HFFc6 (cell line): ENCODE data around the gene NUCKS1. TPM values are rescaled to one million over a fixed set of nuclear protein-coding genes. Genes with fewer than 3 reads are reported as not detected.
A peak's percentile ranks its signal among the peaks of the same experiment; 100 is the strongest.

Experiments used
- DNase-seq: peaks from one replicate; pipeline ENCODE4 v3.0.0-alpha.2; 2018
- H3K27ac Mint-ChIP-seq: 2 replicates; pipeline ENCODE4 v1.8.0; 2020; ENCODE audit warnings: mild to moderate bottlenecking, mixed read lengths
- H3K27me3 Mint-ChIP-seq: 2 replicates; pipeline ENCODE4 v1.8.0; 2021; ENCODE audit warnings: mild to moderate bottlenecking, moderate library complexity, mixed read lengths; ENCODE audit not compliant: insufficient read depth
- H3K36me3 Mint-ChIP-seq: 2 replicates; pipeline ENCODE4 v1.8.0; 2021; ENCODE audit warnings: low read depth, mixed read lengths
- H3K4me1 Mint-ChIP-seq: 2 replicates; pipeline ENCODE4 v1.8.0; 2020; ENCODE audit warnings: low read depth, mixed read lengths
- H3K4me3 Mint-ChIP-seq: 2 replicates; pipeline ENCODE4 v1.8.0; 2020; ENCODE audit warnings: mild to moderate bottlenecking, moderate library complexity, mixed read lengths
- H3K9me3 Mint-ChIP-seq: 2 replicates; pipeline ENCODE4 v1.8.0; 2020; ENCODE audit warnings: mild to moderate bottlenecking, mixed read lengths
- total RNA-seq, 6 experiments: library from RNA; stranded (reverse); fragmentation: NEBNext Ultra II Directional; extraction: Animal tissue kit (Norgen Biotek cat#: 25700); gene quantifications; 2 replicates in 1 of 6; 3 replicates in 5 of 6; pipeline ENCODE4 v1.2.3, GENCODE V29; 2021
- TF ChIP-seq, protein P1 (sequence below): fragments of 200-600 bp; sonication (generic); IDR thresholded peaks from 2 replicates; pipeline ENCODE4 v1.5.0; 2021; ENCODE audit warnings: antibody characterized with exemption, mild to moderate bottlenecking

NUCKS1 gene
- total RNA-seq, 6 experiments from 2014 or later, result 187 to 259 (median 222) TPM

DNA sequence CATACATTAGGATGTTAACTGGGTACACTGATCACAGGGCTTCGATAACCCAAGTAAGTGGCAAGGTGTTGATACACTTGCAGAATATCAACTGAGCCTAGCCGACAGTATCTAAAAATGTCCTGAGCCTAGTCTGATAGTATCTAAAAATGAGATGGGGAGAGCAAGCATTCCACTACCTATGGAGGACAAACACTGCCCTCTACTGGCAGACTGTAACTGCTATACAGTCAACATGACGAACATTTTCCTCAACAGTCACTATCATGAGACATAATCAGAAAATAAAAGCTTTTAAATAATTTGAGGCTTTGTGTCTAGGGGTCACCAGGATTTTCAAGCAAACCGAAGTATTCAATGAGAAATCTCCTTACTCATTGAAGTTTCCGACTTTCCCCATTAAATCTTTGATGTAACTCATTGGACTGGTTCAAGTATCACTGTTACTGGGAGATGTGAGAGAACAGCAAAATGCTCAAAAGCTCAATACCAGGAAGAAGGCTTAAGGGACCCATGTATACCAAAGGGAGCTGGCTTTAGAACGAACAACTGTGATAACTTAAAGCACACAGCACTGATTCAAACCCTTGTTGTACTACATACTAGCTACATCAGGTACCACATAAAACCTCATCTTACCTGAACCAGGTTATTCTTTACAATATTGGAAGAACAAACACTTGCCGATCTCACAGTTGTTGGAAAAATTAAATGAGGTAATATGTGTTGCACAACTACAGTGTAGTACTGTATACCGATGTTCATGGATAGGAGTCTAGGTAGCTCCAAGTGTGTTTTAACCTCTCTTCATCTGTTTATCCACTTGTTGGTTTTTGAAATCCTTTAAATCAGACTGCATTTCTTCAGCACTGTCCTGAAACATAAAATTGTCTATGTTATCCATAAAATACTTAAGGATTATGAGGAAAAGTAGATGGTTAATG lies 38.6 kb downstream of the NUCKS1 start:
- Mint-ChIP-seq H3K36me3 (peaks cover 28% of the 10 kb centered on the region), H3K4me3 (no peak overlapping the region)

DNA sequence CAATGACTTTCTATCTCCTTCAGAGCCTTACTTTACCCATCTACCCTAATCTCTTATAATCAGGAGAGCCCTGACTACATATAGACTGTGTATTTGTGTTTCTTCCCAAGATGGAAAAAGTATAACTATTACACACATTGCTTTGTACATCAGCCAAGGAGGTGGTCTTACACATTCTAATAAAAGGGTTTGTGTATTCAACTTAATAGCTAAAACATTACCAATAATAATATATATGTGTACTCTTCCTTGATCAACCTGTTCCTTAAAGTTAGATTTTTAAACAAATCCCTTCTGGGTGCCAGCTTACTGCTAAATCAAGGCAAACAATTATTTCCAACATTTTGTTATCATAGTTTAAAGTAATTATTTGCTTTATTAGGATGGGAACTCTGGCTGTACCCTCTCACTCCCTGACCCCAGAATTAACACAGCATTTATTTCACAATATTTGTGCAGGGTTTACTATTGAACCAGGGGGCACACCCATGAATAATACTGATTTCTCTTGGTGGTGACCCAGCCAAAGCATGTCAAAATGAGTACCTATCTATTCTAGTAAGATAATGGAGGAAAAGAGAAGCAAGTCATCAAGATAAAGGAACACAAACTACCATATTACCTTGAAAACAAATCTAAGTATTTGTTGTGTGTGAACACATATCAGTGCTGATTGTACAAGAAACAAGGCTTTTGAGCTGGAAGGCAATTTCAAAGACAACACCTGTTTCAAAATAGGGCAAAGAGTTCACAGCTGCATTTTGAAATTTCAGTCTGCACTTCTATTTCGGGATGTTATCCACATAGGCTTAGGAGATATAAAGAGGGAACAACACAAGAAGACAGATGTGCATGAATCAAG lies 39.5 kb downstream of the NUCKS1 start:
- Mint-ChIP-seq H3K36me3 (peaks cover 18% of the 10 kb centered on the region), H3K4me3 (no peak overlapping the region), H3K27me3 (no peaks in the 10 kb centered on the region; the same call in 1 of the 2 replicates), H3K27ac (peak overlapping the region; percentile 66; the same call in 1 of the 2 replicates), H3K4me1 (peaks cover 46% of the 10 kb centered on the region), H3K9me3 (no peaks in the 10 kb centered on the region)
- no peak for DNase-seq
- TF ChIP-seq, protein P1, sequence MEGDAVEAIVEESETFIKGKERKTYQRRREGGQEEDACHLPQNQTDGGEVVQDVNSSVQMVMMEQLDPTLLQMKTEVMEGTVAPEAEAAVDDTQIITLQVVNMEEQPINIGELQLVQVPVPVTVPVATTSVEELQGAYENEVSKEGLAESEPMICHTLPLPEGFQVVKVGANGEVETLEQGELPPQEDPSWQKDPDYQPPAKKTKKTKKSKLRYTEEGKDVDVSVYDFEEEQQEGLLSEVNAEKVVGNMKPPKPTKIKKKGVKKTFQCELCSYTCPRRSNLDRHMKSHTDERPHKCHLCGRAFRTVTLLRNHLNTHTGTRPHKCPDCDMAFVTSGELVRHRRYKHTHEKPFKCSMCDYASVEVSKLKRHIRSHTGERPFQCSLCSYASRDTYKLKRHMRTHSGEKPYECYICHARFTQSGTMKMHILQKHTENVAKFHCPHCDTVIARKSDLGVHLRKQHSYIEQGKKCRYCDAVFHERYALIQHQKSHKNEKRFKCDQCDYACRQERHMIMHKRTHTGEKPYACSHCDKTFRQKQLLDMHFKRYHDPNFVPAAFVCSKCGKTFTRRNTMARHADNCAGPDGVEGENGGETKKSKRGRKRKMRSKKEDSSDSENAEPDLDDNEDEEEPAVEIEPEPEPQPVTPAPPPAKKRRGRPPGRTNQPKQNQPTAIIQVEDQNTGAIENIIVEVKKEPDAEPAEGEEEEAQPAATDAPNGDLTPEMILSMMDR, result no peak

More for the DNA sequence above, 38.6 kb downstream of the NUCKS1 start:
- Mint-ChIP-seq H3K9me3 (no peaks in the 10 kb centered on the region), H3K4me1 (peaks cover 49% of the 10 kb centered on the region), H3K27me3 (no peaks in the 10 kb centered on the region; the same call in 1 of the 2 replicates), H3K27ac (peak overlapping the region; percentile 66)
- peak; percentile 82 for DNase-seq
- TF ChIP-seq, protein P1, result peak; percentile 97

DNA sequence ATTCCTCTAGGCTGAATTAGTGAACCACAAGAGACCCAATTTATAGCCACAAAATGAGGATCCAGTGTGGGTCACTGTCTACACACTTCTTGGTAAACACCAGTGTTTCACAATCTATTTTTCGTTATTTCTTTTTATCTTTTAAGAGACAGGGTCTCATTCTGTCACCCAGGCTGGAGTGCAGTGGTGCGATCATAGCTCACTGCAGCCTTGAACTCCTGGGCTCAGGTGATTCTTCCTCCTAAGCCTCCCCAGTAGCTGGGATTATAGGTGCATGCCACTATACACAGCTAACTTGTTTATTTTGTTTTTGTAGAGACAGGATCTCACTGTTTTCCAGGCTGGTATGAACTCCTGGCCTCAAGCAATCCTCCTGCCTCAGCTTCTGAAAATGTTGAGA lies 40.3 kb downstream of the NUCKS1 start:
- Mint-ChIP-seq H3K4me3 (no peak overlapping the region), H3K27me3 (no peaks in the 10 kb centered on the region), H3K36me3 (0 out of 2 replicates have a peak, but pooled peaks cover 11% of the 10 kb centered on the region), H3K4me1 (peaks cover 38% of the 10 kb centered on the region), H3K9me3 (no peaks in the 10 kb centered on the region), H3K27ac (0 out of 2 replicates have a peak overlapping the region, but pooled peaks have one; percentile 29)
- TF ChIP-seq, protein P1, result no peak
- DNase-seq, result no peak

DNA sequence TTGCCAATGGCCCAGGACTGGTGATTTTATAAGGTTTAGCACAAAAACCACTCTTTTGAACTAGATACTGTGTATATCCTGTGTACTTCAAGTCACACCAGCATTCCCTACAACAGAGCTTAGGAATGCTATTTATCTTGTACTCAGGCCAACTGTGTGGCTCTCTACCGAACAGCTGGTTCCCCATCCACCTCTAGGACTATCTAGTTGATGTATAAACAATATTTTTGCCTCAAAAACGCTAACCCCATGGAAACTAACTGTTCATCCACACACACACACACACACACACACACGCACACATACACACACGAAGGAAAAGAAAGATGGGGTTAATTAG lies 41.0 kb downstream of the NUCKS1 start:
- Mint-ChIP-seq H3K36me3 (0 out of 2 replicates have a peak, but pooled peaks cover 10% of the 10 kb centered on the region), H3K4me1 (peaks cover 32% of the 10 kb centered on the region)

More for the DNA sequence above, 41.0 kb downstream of the NUCKS1 start:
- H3K4me3 Mint-ChIP-seq, result no peak overlapping the region
- H3K27ac Mint-ChIP-seq, result peak overlapping the region; percentile 14; the same call in 1 of the 2 replicates
- H3K9me3 Mint-ChIP-seq, result no peaks in the 10 kb centered on the region
- H3K27me3 Mint-ChIP-seq, result no peaks in the 10 kb centered on the region
- peak; percentile 47 for DNase-seq
- TF ChIP-seq, protein P1, result no peak
